HFF-Myc (cell line): Measurements from ENCODE around the gene ARPC5.

ENCODE experiments used
- DNase-seq: peaks from one replicate; pipeline ENCODE4 v3.0.0-alpha.2; 2011; ENCODE audit warnings: low read depth; ENCODE audit errors: extremely low read depth
- H3K4me3 ChIP-seq: replicated peaks from 2 replicates; pipeline ENCODE4 v1.5.1; 2011; ENCODE audit warnings: low read depth, mild to moderate bottlenecking, control low read depth, low read length
- TF ChIP-seq, protein P1 (sequence below): IDR thresholded peaks from 2 replicates; pipeline ENCODE4 v1.5.1; 2012; ENCODE audit warnings: mild to moderate bottlenecking, low read depth, low read length, control low read depth; ENCODE audit errors: missing control alignments

Gene ARPC5

DNA sequence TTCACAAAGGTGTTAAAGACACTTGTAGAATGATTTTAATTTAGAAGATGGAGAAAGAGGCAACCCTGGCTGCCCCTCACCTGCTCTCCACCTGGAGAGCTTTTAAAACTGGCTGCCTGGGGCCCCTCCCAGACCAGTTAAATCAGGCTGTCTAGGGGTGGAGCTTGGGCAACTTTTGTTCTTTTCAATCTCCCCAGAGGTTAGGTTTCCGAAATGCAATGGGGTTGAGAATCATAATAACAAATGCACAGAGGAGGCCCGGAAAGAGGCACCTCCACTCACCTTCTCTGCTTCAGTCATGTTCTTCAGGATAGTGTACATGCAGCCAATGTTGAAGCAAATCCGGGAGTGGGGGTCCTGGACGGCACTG, 45.7 kb downstream of the ARPC5 start:
- H3K4me3 ChIP-seq, result no peak overlapping the region
- no peak for DNase-seq
- TF ChIP-seq, protein P1, sequence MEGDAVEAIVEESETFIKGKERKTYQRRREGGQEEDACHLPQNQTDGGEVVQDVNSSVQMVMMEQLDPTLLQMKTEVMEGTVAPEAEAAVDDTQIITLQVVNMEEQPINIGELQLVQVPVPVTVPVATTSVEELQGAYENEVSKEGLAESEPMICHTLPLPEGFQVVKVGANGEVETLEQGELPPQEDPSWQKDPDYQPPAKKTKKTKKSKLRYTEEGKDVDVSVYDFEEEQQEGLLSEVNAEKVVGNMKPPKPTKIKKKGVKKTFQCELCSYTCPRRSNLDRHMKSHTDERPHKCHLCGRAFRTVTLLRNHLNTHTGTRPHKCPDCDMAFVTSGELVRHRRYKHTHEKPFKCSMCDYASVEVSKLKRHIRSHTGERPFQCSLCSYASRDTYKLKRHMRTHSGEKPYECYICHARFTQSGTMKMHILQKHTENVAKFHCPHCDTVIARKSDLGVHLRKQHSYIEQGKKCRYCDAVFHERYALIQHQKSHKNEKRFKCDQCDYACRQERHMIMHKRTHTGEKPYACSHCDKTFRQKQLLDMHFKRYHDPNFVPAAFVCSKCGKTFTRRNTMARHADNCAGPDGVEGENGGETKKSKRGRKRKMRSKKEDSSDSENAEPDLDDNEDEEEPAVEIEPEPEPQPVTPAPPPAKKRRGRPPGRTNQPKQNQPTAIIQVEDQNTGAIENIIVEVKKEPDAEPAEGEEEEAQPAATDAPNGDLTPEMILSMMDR, result no peak

DNA sequence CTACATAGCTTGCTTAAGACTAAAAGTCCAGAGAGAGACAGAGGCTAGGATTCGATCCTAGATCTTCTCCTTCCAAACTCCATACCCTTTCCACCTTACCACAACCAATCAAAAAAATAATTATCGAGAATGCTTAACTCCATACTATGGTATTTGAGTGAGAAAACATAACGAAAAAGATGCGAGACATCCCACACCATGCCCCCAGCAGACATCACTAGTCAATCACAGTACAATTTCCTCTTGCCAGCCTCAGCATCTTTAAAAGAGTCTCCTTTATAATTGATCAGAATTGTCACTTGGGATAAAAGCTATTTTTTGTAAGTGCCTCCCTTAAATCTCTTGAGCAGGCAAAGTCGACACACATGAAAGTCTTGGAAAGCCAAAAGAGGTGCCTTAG, 46.2 kb downstream of the ARPC5 start:
- no peak for DNase-seq
- no peak overlapping the region for H3K4me3 ChIP-seq
- TF ChIP-seq, protein P1, result no peak

DNA sequence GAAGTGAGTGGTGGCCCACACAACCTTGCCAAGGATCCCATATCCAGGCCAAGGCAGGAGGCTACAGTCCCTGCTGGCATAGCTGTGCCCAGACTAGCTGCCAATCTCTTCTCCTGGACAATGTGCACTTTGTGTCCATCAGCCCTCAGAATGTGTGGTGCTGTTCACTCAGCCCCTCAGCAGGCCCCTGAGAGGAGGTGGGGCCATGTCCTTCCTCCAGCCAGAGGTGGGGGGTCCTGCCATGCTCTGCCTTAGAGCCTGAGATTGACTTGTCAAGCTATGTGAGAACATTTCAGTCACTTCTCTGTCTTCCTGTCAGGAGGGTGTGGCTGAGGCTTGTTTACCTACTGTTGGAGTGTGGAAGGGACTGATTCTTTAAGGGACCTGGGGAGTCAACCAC, 46.8 kb downstream of the ARPC5 start:
- TF ChIP-seq, protein P1, result no peak
- DNase-seq, result no peak
- no peak overlapping the region for H3K4me3 ChIP-seq

DNA sequence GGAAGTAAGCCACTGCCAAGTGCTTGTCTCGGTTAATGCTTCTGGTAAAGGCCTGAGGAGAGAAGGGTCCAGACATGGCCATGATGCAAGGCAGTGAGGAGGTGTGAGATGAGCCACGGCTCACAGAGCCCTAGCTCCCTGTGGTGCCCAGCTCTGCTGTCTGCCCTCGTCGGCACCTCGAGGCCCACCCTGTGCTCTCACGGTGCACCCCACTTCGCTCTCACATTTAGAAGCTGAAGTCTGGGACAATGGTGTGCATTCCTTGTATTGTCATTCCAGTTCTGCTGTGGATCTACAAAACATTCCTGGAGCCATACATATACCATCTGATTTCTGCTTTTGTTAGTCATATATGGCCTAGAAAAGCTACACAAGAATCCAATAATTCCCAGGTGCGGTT, 48.7 kb downstream of the ARPC5 start:
- DNase-seq, result no peak
- TF ChIP-seq, protein P1, result no peak
- H3K4me3 ChIP-seq, result no peak overlapping the region

DNA sequence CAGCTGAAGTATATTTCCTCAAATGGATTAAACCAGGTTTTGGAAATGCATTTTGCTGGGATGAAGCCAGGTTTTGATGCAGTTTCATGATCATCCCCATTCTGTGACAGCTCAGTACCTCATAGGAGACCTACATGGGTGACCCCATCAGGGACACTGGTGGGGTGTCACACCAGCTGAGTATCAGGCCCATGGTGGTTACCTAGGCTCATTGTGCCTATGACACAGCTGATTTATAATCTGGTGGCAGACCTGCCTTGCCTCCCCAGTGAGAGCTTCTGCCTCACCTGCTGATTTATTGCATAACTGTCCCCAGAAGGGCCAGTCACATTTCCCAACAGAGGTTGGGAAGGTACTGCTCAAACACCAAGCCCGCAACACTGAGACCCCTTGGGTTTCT, 49.1 kb downstream of the ARPC5 start:
- H3K4me3 ChIP-seq, result no peak overlapping the region
- DNase-seq, result no peak
- TF ChIP-seq, protein P1, result no peak

DNA sequence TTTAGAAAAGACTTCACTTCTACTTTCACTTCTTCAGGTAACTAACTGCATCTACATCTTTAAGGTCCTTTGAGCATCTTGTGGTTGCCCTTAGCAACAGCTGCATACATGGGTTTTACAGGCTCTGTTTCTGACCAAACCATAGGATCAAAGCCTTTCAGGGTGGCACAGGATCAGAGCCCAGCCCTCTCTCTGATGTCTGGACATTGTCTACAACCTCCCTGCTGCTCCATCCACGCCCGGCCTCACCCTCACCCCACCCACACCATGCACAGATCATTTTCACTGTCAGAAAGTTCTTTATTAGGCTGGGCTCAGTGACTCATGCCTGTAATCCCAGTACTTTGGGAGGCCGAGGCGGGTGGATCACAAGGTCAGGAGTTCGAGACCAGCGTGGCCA, 50.5 kb downstream of the ARPC5 start:
- H3K4me3 ChIP-seq, result no peak overlapping the region
- DNase-seq, result no peak
- TF ChIP-seq, protein P1, result no peak

DNA sequence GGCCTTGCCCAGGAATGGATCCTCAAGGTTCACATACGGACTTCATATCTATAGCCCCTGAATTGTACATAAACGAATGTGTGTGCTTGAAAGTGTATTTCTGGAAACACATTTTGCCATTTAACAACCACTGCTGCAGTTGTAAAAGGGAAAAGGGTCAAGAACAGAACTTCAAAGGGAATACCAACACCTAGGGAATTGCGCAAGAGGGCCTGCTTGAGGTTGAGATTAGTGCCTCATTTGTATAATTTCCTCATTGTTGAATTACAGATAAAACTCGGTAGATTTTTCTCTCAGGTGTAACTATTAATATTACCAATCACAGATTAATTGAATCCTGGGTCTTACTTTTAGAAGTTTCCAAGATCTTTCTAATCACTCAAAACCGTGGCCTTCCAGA, 51.4 kb downstream of the ARPC5 start:
- DNase-seq, result no peak
- no peak overlapping the region for H3K4me3 ChIP-seq
- TF ChIP-seq, protein P1, result no peak
